ENCODE results near the gene HMCN2.

DNA sequence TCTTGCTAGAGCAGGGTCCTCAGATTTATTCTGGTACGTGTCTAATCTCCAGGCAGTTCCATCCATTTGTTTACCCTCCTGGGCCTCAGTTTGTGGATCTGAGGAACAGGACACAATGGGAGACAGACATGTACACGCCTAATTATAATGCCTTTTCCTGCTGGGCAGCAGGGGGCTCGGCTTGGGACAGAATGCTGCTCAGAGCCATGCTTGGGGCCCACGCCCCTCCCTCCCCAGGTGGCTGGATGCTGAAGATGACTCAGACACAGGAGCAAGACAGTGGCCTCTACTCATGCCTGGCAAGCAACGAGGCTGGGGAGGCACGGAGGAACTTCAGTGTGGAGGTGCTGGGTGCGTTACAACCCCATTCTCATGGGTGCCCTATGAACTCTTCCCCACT, 106.5 kb downstream of the HMCN2 start:
- TF ChIP-seq, protein P1, sequence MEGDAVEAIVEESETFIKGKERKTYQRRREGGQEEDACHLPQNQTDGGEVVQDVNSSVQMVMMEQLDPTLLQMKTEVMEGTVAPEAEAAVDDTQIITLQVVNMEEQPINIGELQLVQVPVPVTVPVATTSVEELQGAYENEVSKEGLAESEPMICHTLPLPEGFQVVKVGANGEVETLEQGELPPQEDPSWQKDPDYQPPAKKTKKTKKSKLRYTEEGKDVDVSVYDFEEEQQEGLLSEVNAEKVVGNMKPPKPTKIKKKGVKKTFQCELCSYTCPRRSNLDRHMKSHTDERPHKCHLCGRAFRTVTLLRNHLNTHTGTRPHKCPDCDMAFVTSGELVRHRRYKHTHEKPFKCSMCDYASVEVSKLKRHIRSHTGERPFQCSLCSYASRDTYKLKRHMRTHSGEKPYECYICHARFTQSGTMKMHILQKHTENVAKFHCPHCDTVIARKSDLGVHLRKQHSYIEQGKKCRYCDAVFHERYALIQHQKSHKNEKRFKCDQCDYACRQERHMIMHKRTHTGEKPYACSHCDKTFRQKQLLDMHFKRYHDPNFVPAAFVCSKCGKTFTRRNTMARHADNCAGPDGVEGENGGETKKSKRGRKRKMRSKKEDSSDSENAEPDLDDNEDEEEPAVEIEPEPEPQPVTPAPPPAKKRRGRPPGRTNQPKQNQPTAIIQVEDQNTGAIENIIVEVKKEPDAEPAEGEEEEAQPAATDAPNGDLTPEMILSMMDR (IDR thresholded peaks at IDR 0.05; ENCODE audit: low read length), result no peak
- no peak for TF ChIP-seq EZH2 (optimal IDR thresholded peaks at IDR 0.05; ENCODE audit: low read depth, low read length)
